GM12874 (cell line): ENCODE results near the gene CD226.

ENCODE experiments used
- CTCF ChIP-seq: IDR thresholded peaks from 2 replicates; pipeline ENCODE4 v1.5.1; 2011; ENCODE audit warnings: low read depth, mild to moderate bottlenecking, control low read depth, low read length, moderate library complexity; ENCODE audit not compliant: insufficient read depth

Gene CD226

GRCh38 chr18:69871363-69871762, 76.3 kb downstream of the CD226 start:
- TF ChIP-seq CTCF: no peak

- TF ChIP-seq CTCF: no peak
Measured at GRCh38 chr18:69870736-69871135, 76.9 kb downstream of the CD226 start.

- TF ChIP-seq CTCF: no peak
Measured at GRCh38 chr18:69866212-69866611, 81.5 kb downstream of the CD226 start.

GRCh38 chr18:69865776-69866175, 81.9 kb downstream of the CD226 start:
- TF ChIP-seq CTCF: no peak

GRCh38 chr18:69858897-69859296, 88.8 kb downstream of the CD226 start:
- TF ChIP-seq CTCF: no peak

GRCh38 chr18:69854455-69854854, 93.2 kb downstream of the CD226 start:
- TF ChIP-seq CTCF: no peak

- TF ChIP-seq CTCF: no peak
Measured at GRCh38 chr18:69853051-69853450, 94.6 kb downstream of the CD226 start.
